CD4-positive, alpha-beta T cell treated with Interleukin-2 at 100 ng/mL for 4 hours (primary cell): Measurements from ENCODE around the gene GALNT10.
A peak's percentile ranks its signal among the peaks of the same experiment; 100 is the strongest.

Source experiments
- DNase-seq: peaks from one replicate; pipeline ENCODE4 v3.0.0-alpha.2; 2020; ENCODE audit warnings: low spot score

The GALNT10 gene

GRCh38 chr5:154268073-154268472 lies 77.5 kb downstream of the GALNT10 start:
- DNase-seq = no peak

DNA sequence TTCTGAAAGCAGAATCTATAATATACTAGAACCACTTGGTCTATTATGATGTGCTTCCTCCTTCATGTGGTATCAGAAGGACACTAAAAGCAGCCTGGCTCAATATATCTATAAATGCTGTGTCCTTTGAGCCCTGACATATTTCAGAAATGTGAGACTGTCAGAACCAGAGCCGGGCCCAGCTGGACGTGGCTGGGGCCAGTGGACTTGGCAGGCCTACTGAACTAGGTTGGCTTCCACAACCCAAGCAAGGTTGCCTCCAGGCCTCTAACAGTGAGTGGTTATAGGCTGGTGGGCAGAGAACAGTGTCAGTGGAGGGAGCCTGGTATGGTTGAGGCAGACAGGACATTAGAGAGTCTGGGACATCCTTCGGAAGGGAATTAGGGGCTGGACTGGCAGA lies 78.9 kb downstream of the GALNT10 start:
- DNase-seq = no peak

DNA sequence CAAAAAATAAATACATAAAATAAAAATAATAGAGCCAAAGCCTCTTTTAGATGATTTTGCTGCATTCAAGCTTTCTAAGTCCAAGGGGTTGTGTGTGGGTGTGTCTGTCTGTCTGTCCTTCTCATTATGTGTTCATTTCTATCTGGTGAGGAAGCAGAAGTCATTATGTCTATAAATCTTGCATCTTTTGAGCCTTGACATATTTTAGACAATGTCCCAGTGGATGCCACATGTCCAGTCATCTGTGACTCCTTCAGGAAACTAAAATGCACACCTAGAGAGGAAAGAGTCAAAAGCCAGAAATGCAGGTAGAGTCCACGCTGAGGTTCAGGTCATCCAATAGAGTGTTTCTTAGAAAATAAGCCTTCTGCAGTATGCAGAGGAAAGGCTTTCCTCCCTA lies 80.9 kb downstream of the GALNT10 start:
- DNase-seq = no peak

GRCh38 chr5:154271936-154272514 lies 81.5 kb downstream of the GALNT10 start:
- no peak for DNase-seq

DNA sequence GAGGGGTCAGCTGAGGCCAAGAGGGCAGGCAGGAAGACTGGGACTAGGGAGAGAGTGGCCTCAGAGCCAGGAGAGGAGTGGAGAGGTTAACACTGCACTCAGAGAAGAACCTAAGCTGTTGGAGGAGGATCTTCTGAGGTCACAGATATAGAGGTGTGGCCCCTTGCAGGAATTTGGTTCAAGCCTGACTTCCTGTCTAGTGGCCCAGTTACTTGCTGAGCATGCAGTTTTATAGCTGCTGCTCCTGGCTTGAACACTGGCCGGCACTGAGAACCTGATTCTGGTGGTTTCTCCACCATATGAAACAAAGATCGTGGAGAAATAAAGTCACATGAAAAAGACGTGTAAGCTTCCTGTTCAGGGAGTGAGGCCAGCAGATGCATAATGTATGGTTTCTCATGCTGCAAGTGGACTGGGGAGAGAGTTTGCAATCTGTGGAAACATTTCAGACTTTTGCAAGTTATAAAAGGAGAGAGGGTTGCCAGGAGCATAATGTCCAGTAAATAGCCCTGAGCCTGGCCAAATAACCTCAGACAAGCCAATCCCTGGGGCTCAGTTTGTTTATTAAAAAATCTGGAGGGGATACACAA lies 82.6 kb downstream of the GALNT10 start:
- peak; percentile 22 for DNase-seq

GRCh38 chr5:154273963-154274827 lies 83.7 kb downstream of the GALNT10 start:
- no peak for DNase-seq

GRCh38 chr5:154274828-154275185 lies 84.3 kb downstream of the GALNT10 start:
- no peak for DNase-seq

GRCh38 chr5:154275566-154275965 lies 85.0 kb downstream of the GALNT10 start:
- DNase-seq = no peak

- no peak for DNase-seq
Observed at GRCh38 chr5:154276261-154276972, 85.9 kb downstream of the GALNT10 start.

GRCh38 chr5:154276973-154277331 lies 86.4 kb downstream of the GALNT10 start:
- DNase-seq = no peak

GRCh38 chr5:154277499-154277898 lies 87.0 kb downstream of the GALNT10 start:
- no peak for DNase-seq

GRCh38 chr5:154278186-154278585 lies 87.7 kb downstream of the GALNT10 start:
- DNase-seq = no peak

DNA sequence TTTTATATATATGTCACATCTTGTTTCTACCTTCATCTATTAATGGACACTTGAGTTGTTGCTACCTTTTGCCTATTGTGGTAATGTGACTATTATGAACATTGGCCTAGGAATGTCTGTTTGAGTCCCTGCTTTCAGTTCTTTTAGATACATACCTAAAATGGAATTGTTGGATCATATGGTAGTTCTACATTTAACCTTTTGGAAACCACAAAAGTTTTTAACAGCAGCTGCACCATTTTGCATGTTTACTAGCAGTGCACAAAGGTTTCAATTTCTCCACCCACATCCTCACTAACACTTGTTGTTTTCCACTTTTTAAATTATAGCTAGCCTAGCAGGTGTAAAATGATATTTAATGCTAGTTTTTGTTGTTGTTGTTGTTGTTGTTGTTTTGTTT lies 88.4 kb downstream of the GALNT10 start:
- DNase-seq = no peak

DNA sequence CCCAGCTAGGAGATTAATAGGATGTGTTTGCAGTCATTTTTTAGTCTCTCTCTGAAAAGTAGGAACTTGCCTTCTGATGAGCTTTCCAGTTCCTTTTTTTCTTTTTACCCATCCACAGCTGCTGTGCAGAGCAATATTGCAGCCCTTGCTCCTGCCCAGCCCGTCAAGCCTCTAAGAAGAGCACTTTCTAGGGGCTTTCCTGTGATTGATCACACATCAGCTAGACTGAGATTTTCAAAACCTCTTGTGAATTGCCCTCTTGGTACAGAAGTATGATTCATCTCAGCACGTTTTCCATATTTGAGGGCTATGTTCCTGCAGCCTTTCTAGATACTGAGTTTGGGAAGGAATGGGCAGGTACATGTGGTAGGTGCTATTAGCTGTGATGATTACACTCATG lies 93.9 kb downstream of the GALNT10 start:
- no peak for DNase-seq

DNA sequence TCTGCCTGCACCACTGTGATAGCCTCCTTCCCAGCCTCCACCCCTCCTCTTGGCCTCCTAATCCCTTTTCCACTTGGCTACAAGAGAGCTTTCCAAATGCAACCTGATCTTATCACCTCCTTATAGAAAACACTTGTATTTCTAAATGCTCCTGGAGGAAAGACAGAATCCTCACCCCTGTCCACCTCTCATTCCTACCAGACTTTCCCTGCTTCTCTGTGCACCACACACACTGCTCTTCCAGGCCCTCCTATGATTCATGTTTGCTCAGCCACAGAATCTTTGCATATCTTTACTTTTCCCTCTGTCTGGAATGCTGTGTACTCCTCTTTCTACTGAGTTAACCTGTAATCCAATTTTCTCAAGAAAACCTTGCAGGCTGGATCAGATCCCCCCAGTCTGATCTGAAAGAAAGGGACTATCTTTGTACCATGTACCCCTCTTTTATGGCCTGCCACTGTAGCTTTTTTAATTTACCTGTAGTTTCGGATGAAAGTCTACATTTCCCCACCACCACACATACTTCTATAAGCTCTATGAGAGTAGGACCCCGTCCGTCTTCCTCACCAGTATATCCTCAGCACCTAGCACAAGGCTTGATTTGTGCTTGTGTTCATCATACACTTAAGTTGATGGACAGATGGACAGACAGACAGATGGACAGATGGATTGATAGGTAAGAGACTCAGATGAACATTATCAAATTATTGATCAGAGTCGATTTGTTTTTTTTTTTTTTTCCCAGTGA lies 95.3 kb downstream of the GALNT10 start:
- no peak for DNase-seq

GRCh38 chr5:154286557-154286956 lies 96.0 kb downstream of the GALNT10 start:
- DNase-seq = no peak

DNA sequence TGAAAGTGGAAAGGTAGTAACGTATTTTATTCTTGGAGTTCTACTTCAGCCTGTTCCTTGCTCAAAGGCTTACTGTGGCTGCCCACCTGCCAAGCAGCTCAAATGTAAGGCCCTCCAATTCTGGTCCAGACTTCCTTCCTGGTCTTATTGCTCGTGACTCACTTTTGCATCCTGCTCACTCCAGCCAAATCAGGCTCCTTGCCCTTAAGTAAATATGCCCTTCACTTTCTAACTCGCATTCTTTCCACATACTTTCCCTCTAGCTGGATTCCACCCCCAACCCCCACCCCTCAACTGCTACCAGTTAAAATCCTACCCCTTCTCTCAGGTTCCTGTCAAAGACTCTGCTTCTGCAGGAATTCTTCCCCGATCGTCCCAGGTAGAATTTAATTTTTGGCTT lies 96.6 kb downstream of the GALNT10 start:
- no peak for DNase-seq

GRCh38 chr5:154288145-154288544 lies 97.6 kb downstream of the GALNT10 start:
- DNase-seq = no peak

- DNase-seq = no peak
Observed at GRCh38 chr5:154291917-154292316, 101.4 kb downstream of the GALNT10 start.

DNA sequence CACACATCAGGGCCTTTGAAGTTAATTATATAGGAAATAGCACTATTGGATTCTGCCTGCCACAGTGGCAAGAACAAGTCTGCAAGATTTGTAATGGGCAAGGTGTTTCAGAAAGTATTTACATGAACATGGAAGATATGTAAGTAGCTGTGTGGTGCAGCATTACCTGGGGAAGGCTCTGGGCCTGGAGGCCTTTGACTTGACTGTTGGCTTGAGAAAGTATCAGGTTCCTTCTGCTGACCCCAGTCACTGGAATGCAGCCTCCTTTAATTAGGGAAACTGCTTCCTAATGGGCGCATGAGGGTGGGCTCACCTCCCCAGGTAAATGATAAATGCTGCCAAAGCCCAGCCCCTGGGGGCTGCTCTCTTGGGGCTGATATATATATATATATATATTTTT lies 102.7 kb downstream of the GALNT10 start:
- DNase-seq = no peak

DNA sequence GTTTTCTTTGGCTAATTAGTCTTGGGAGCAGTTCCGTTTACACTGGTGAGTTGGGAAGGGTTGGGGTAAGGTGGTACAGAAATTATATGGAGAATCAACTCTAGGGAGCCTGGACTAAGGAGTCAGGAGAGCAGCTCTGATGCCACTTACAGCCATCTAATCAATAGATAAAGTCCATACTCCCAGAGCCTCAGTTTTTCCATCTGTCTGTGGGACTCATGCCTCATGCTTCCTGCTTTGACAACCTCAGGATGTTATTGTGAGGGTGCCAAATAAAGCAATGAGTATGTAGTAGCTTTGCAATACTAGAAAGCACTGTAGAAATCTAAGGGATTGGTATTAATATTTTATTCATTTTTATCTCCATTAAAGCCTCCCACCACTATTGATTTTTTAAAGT lies 105.0 kb downstream of the GALNT10 start:
- DNase-seq = no peak

DNA sequence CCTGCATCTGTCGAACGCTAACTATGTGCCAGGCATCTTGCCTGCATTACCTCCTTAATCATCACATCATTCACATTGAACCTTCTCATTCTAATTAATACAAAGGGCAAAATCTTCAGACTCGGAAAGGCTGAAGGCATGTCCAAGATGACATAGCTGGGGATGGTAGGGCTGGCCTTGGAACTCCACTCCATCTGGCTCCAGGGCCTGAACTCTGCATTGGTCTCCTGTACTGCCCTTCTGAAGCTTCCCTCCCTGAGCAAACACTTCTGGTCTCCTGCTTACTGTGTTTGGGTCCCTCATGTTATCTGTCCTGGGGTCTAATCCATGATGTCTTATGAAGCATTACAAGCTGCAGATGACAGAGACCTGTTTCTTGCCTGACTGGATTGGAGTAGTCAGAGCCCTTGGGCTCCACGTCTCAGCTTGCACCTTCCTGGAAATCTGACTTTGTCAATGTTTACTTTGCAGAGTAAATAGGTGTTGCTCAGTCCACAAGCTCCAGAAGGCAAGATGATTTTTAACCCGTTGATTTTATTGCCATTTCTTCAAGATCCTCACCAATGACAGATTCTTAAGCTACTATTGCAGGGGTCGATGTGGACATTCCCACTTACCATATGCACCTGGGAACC lies 106.1 kb downstream of the GALNT10 start:
- DNase-seq = no peak
